NB4 (cell line): ENCODE measurements around the gene CD70.

ENCODE experiments used
- DNase-seq: peaks from one replicate; pipeline ENCODE4 v3.0.0; 2010; ENCODE audit warnings: low read depth
- H3K4me3 ChIP-seq: one replicate; pipeline ENCODE4 v1.5.1; 2011; ENCODE audit warnings: mild to moderate bottlenecking, low read depth, low read length, moderate library complexity
- MYC ChIP-seq: IDR thresholded peaks from 2 replicates; pipeline ENCODE4 v1.6.1; 2011; ENCODE audit warnings: low read depth, low read length
- POLR2A ChIP-seq: IDR thresholded peaks from 2 replicates; pipeline ENCODE4 v1.6.1; 2011; ENCODE audit warnings: mild to moderate bottlenecking; ENCODE audit not compliant: insufficient read length; ENCODE audit errors: extremely low read depth
- TF ChIP-seq, protein P1 (sequence below): IDR thresholded peaks from one replicate; pipeline ENCODE4 v1.5.1; 2012; ENCODE audit warnings: low read depth, low read length
- TF ChIP-seq, protein P2 (sequence below): IDR thresholded peaks from 2 replicates; pipeline ENCODE4 v1.6.1; 2011; ENCODE audit warnings: low read depth, low read length

CD70 gene

DNA sequence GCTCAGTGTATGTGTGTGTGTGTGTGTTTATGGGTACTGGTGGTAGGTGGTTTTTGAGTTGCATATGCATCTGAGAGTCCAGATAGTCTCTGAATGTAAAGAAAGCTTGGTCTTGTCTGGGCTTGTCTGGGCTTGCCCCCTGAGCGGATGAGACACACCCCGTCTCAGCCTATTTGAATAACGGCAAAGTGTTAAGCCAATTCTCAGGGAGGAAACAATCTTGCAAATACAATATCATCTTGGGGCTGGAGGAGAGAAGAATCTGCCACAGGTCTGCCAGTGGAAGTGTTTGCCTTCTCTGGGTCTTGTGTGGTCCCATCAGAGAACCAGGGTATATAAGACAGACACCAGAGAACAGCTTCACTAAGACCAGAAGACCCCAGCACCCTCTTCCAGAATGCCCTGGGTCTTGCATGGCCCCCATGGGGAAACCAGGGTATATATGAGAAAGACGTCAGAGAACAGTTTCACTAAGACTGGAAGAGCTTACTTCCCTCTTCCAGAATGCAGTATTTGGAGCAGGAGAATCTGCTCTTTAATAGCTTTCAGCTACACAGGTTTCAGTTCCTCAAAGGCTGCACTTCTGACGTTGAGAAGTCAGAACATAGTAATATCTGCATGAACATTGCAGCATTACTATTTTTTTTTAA lies 13.3 kb downstream of the CD70 start:
- peak; percentile 86 for DNase-seq
- H3K4me3 ChIP-seq, result peak overlapping the region; percentile 32

DNA sequence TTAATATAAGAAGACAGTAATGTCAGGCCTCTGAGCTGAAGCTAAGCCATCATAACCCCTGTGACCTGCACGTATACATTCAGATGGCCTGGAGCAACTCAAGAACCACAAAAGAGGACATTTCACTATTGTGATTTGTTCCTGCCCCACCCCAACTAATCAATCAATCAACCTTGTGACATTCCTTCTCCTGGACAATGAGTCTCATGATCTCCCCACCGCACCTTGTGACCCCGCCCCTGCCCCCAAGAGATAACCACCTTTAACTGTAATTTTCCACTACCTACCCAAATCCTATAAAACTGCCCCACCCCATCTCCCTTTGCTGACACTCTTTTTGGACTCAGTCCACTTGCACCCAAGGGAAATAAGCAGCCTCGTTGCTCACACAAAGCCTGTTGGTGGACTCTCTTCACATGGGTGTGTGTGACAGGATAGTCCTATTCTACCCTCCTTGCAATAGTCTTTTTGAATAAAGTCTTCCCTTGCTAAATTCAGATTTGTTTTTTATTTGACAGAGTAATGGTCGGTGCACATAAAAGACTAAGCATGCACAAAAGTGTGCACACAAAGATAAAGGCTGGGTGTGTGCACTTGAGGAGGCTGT lies 14.0 kb downstream of the CD70 start:
- peak overlapping the region; percentile 32 for H3K4me3 ChIP-seq
- DNase-seq, result peak; percentile 38
- no peak for TF ChIP-seq POLR2A
- TF ChIP-seq, protein P1, sequence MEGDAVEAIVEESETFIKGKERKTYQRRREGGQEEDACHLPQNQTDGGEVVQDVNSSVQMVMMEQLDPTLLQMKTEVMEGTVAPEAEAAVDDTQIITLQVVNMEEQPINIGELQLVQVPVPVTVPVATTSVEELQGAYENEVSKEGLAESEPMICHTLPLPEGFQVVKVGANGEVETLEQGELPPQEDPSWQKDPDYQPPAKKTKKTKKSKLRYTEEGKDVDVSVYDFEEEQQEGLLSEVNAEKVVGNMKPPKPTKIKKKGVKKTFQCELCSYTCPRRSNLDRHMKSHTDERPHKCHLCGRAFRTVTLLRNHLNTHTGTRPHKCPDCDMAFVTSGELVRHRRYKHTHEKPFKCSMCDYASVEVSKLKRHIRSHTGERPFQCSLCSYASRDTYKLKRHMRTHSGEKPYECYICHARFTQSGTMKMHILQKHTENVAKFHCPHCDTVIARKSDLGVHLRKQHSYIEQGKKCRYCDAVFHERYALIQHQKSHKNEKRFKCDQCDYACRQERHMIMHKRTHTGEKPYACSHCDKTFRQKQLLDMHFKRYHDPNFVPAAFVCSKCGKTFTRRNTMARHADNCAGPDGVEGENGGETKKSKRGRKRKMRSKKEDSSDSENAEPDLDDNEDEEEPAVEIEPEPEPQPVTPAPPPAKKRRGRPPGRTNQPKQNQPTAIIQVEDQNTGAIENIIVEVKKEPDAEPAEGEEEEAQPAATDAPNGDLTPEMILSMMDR, result no peak
- no peak for TF ChIP-seq MYC
- TF ChIP-seq, protein P2, sequence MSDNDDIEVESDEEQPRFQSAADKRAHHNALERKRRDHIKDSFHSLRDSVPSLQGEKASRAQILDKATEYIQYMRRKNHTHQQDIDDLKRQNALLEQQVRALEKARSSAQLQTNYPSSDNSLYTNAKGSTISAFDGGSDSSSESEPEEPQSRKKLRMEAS, result no peak

More for the DNA sequence above, 13.3 kb downstream of the CD70 start:
- TF ChIP-seq POLR2A (no peak), MYC (no peak)
- TF ChIP-seq, protein P1, result no peak
- TF ChIP-seq, protein P2, result no peak

DNA sequence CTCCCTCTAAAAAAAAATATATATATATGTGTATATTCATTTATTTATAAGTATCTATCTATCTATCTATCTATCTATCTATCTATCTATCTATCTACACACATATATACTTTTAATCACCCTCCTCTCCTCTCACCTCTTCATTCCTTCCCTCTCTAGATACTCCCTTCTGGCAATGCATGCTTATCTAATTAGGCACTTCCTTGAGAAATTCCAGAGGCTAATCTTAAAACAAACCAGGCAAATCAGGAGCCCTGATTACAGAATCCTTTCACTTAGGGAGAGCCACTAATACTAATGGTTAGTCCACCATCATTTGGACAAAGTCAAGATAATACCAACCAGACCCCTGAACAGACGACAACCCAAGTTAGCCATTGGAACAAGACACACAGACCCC lies 17.6 kb downstream of the CD70 start:
- TF ChIP-seq POLR2A (no peak), MYC (no peak)
- TF ChIP-seq, protein P1, result no peak
- TF ChIP-seq, protein P2, result no peak
- H3K4me3 ChIP-seq, result no peak overlapping the region

DNA sequence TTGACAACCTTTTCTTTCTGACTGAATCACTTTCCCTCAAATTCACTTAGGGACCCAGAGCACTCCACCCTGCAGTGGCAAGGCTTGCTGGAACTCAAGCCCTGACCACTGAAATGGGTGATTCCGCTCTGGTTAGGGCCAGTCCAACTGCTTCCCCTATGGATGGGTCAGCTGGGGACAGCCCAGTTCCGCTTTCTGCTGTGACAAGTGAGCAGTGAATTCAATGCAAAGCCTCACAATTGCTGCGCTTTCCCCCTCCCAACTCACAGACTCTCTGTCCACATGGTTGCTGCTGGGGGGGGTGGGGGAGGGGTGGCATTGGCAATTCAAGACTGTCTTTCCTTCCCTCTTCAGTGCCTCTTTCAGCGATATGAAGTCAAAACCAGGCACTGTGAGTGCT lies 18.7 kb downstream of the CD70 start:
- TF ChIP-seq, protein P2, result peak; percentile 86
- TF ChIP-seq POLR2A, result no peak
- TF ChIP-seq MYC, result peak; percentile 77
- TF ChIP-seq, protein P1, result no peak
- peak overlapping the region; percentile 21 for H3K4me3 ChIP-seq
- peak; percentile 96 for DNase-seq

More for the DNA sequence above, 17.6 kb downstream of the CD70 start:
- no peak for DNase-seq

DNA sequence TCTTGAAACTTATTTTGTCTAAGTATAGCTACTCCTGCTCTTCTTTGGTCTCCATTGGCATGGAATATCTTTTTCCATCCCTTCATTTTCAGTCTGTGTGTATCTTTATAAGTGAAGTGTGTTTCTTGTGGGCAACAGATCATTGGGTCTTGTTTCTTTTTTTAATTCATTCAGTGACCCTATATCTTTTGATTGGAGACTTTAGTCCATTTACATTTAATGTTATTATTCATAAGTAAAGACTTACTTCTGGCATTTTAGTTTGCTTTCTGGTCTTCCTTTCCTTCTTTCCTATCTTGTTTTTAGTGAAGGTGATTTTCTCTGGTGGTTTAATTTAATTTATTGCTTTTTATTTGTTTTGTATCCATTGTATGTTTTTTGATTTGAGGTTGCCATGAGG lies 19.8 kb downstream of the CD70 start:
- H3K4me3 ChIP-seq, result no peak overlapping the region
- TF ChIP-seq, protein P2, result no peak
- TF ChIP-seq, protein P1, result no peak
- TF ChIP-seq MYC (no peak), POLR2A (no peak)
- no peak for DNase-seq
